DOHH2 (cell line): ENCODE data around the gene TMEM203.
A peak's percentile ranks its signal among the peaks of the same experiment; 100 is the strongest.

Source experiments
- H3F3A ChIP-seq: fragments of 200-600 bp; sonication (generic), shearing (Covaris generic); 2 replicates; pipeline ENCODE4 v1.6.0; 2016; ENCODE audit warnings: antibody characterized with exemption, mild to moderate bottlenecking; ENCODE audit not compliant: control insufficient read depth, insufficient read depth
- H3K27ac ChIP-seq: fragments of 200-600 bp; sonication (generic); 2 replicates; pipeline ENCODE4 v1.5.1; 2014; ENCODE audit warnings: low read depth, mild to moderate bottlenecking, low read length, moderate library complexity
- H3K27me3 ChIP-seq: fragments of 200-600 bp; sonication (generic); 2 replicates; pipeline ENCODE4 v1.6.1; 2014; ENCODE audit warnings: mild to moderate bottlenecking, low read length, mixed read lengths; ENCODE audit not compliant: control insufficient read depth
- H3K36me3 ChIP-seq: fragments of 200-600 bp; sonication (generic); 2 replicates; pipeline ENCODE4 v1.6.1; 2014; ENCODE audit warnings: mild to moderate bottlenecking, low read length, moderate library complexity, mixed read lengths; ENCODE audit not compliant: control insufficient read depth
- H3K4me1 ChIP-seq: fragments of 200-600 bp; sonication (generic); 2 replicates; pipeline ENCODE4 v1.6.1; 2014; ENCODE audit warnings: mild to moderate bottlenecking, low read length, mixed read lengths; ENCODE audit not compliant: control insufficient read depth
- H3K4me2 ChIP-seq: fragments of 200-600 bp; sonication (generic); 2 replicates; pipeline ENCODE4 v1.6.0; 2014; ENCODE audit warnings: mild to moderate bottlenecking, low read length, moderate library complexity
- H3K4me3 ChIP-seq: fragments of 200-600 bp; sonication (generic); 2 replicates; pipeline ENCODE4 v1.5.1; 2014; ENCODE audit warnings: mild to moderate bottlenecking, low read length, mixed read lengths
- H3K79me2 ChIP-seq: fragments of 200-600 bp; sonication (generic); 2 replicates; pipeline ENCODE4 v1.6.1; 2014; ENCODE audit warnings: mild to moderate bottlenecking, low read length, mixed read lengths; ENCODE audit not compliant: control insufficient read depth
- H3K9me2 ChIP-seq: fragments of 200-600 bp; sonication (generic); replicated peaks from 2 replicates; pipeline ENCODE4 v1.6.1; 2014; ENCODE audit warnings: mild to moderate bottlenecking, low read length, mixed read lengths; ENCODE audit not compliant: control insufficient read depth
- H3K9me3 ChIP-seq: fragments of 200-600 bp; sonication (generic); 2 replicates; pipeline ENCODE4 v1.6.1; 2014; ENCODE audit warnings: antibody characterized with exemption, low read length, mixed read lengths; ENCODE audit not compliant: control insufficient read depth, insufficient read depth
- H4K20me1 ChIP-seq: fragments of 200-600 bp; sonication (generic); 2 replicates; pipeline ENCODE4 v1.6.0; 2014; ENCODE audit warnings: low read depth, mild to moderate bottlenecking, antibody characterized with exemption, low read length, moderate library complexity; ENCODE audit not compliant: control insufficient read depth, insufficient read depth
- CTCF ChIP-seq: fragments of 200-600 bp; sonication (generic); IDR thresholded peaks from one replicate; pipeline ENCODE4 v1.5.1; 2014; ENCODE audit warnings: antibody characterized with exemption, mild to moderate bottlenecking, low read depth, low read length; ENCODE audit not compliant: poor library complexity, severe bottlenecking
- EZH2phosphoT487 ChIP-seq: fragments of 200-600 bp; sonication (generic); IDR thresholded peaks from 2 replicates; pipeline ENCODE4 v1.6.1; 2017; ENCODE audit warnings: borderline replicate concordance, mild to moderate bottlenecking, antibody characterized with exemption, low read length, moderate library complexity, mixed read lengths

Gene TMEM203

GRCh38 chr9:137169896-137170358 is 35.5 kb downstream of the TMEM203 start, which contains the start of gene LRRC26:
LRRC26 (minus strand) TSS chr9:137170051; CDS start chr9:137169943, 108 bp downstream.
- H3K4me3 ChIP-seq: no peak within 1 kb of the TSS; the same call in 1 of the 2 replicates
- H3K4me1 ChIP-seq: peaks cover 30% of the 10 kb centered on the region
- H3F3A ChIP-seq: no peaks in the 10 kb centered on the region
- H4K20me1 ChIP-seq: no peaks in the 10 kb centered on the region
- no peaks in the 10 kb centered on the region for H3K36me3 ChIP-seq
- TF ChIP-seq EZH2phosphoT487 (no peak), CTCF (no peak)
- no peaks in the 10 kb centered on the region for H3K9me3 ChIP-seq
- peak within 1 kb of the TSS; percentile 19; the same call in 1 of the 2 replicates for H3K4me2 ChIP-seq
- H3K27ac ChIP-seq: no peak within 1 kb of the TSS
- no peaks in the 10 kb centered on the region for H3K79me2 ChIP-seq
- no peaks in the 10 kb centered on the region for H3K9me2 ChIP-seq
- H3K27me3 ChIP-seq: peaks cover 45% of the 10 kb centered on the region

- Histone ChIP-seq H3K9me3 (no peaks in the 10 kb centered on the region), H4K20me1 (no peaks in the 10 kb centered on the region), H3K9me2 (no peaks in the 10 kb centered on the region), H3K27ac (no peak overlapping the region), H3F3A (no peaks in the 10 kb centered on the region), H3K36me3 (no peaks in the 10 kb centered on the region), H3K27me3 (peaks cover 45% of the 10 kb centered on the region), H3K4me1 (peaks cover 23% of the 10 kb centered on the region), H3K4me2 (peak overlapping the region; percentile 19; the same call in 1 of the 2 replicates), H3K4me3 (no peak overlapping the region; the same call in 1 of the 2 replicates), H3K79me2 (no peaks in the 10 kb centered on the region)
- TF ChIP-seq EZH2phosphoT487 (peak; percentile 92), CTCF (no peak)
These were observed 36.3 kb downstream of the TMEM203 start for GRCh38 chr9:137168904-137169856.

- peak overlapping the region; percentile 19; the same call in 1 of the 2 replicates for H3K4me2 ChIP-seq
- H3F3A ChIP-seq: no peaks in the 10 kb centered on the region
- peaks cover 45% of the 10 kb centered on the region for H3K27me3 ChIP-seq
- no peaks in the 10 kb centered on the region for H4K20me1 ChIP-seq
- H3K79me2 ChIP-seq: no peaks in the 10 kb centered on the region
- H3K27ac ChIP-seq: no peak overlapping the region
- H3K4me1 ChIP-seq: peaks cover 17% of the 10 kb centered on the region
- no peaks in the 10 kb centered on the region for H3K9me3 ChIP-seq
- H3K36me3 ChIP-seq: no peaks in the 10 kb centered on the region
- no peaks in the 10 kb centered on the region for H3K9me2 ChIP-seq
- TF ChIP-seq CTCF (no peak), EZH2phosphoT487 (no peak)
- H3K4me3 ChIP-seq: no peak overlapping the region
These were observed 36.9 kb downstream of the TMEM203 start for GRCh38 chr9:137168573-137168903.
